GM12878 (cell line): Measurements from ENCODE around the gene CPVL.
A peak's percentile ranks its signal among the peaks of the same experiment; 100 is the strongest.

Experiments used
- CHD4 ChIP-seq: fragments of 200-600 bp; sonication (generic); IDR thresholded peaks from 2 replicates; pipeline ENCODE4 v1.6.1; 2016; ENCODE audit warnings: mild to moderate bottlenecking
- CREM ChIP-seq: IDR thresholded peaks from 2 replicates; pipeline ENCODE4 v1.6.1; 2014; ENCODE audit warnings: antibody characterized with exemption, low read depth
- CTCF ChIP-seq, 3 experiments: IDR thresholded peaks in 2 of 3; conservative IDR thresholded peaks in 1 of 3; 2 replicates each; pipeline ENCODE4 v1.5.1; 2011; ENCODE audit warnings: low read depth in 3 of 3, low read length in 3 of 3, mild to moderate bottlenecking in 3 of 3, control low read depth in 2 of 3, moderate library complexity in 2 of 3, inconsistent platforms in 1 of 3, mixed read lengths in 1 of 3; ENCODE audit not compliant: control insufficient read depth in 2 of 3, insufficient read depth in 1 of 3; ENCODE audit errors: extremely low read depth in 1 of 3
- EP300 ChIP-seq, 2 experiments: fragments of 150-350 bp in 1 of 2; IDR thresholded peaks; 2 replicates each; pipeline ENCODE4 v1.6.1; 2011 to 2012; ENCODE audit warnings: low read depth in 2 of 2, low read length in 2 of 2, borderline replicate concordance in 1 of 2, improper control_type of control experiment in 1 of 2, inconsistent platforms in 1 of 2; ENCODE audit not compliant: control insufficient read depth in 1 of 2
- ESRRA ChIP-seq: IDR thresholded peaks from 2 replicates; pipeline ENCODE4 v1.6.1; 2012; ENCODE audit warnings: mild to moderate bottlenecking, low read length, improper control_type of control experiment
- IKZF2 ChIP-seq, 2 experiments: fragments of 450-650 bp; IDR thresholded peaks; 2 replicates each; pipeline ENCODE4 v1.6.1; 2017; ENCODE audit warnings: mild to moderate bottlenecking in 2 of 2, moderate library complexity in 2 of 2
- LARP7 ChIP-seq: fragments of 450-650 bp; IDR thresholded peaks from 2 replicates; pipeline ENCODE4 v1.6.1; 2017; ENCODE audit warnings: mild to moderate bottlenecking
- MXI1 ChIP-seq: fragments of 150-350 bp; IDR thresholded peaks from 2 replicates; pipeline ENCODE4 v1.6.1; 2011; ENCODE audit warnings: low read depth, mild to moderate bottlenecking, inconsistent platforms, low read length, improper control_type of control experiment
- POU2F2 ChIP-seq: IDR thresholded peaks from 3 replicates; pipeline ENCODE4 v1.6.1; 2011; ENCODE audit warnings: low read depth, mild to moderate bottlenecking, low read length, borderline replicate concordance
- RAD21 ChIP-seq: IDR thresholded peaks from 2 replicates; pipeline ENCODE4 v1.6.1; 2011; ENCODE audit warnings: mild to moderate bottlenecking, low read depth, low read length, moderate library complexity; ENCODE audit not compliant: insufficient read depth
- TF ChIP-seq, protein P1 (sequence below): fragments of 450-650 bp; IDR thresholded peaks from 2 replicates; pipeline ENCODE4 v1.6.1; 2017; ENCODE audit warnings: low read depth, mild to moderate bottlenecking, moderate library complexity
- TF ChIP-seq, protein P2 (sequence below): IDR thresholded peaks from 2 replicates; pipeline ENCODE4 v1.6.1; 2011; ENCODE audit warnings: mild to moderate bottlenecking, low read depth, low read length, moderate library complexity; ENCODE audit not compliant: insufficient replicate concordance

- TF ChIP-seq IKZF2 (IDR thresholded peaks at IDR 0.05) (no peak), CTCF (IDR thresholded peaks at IDR 0.05 in 2 of 3, conservative IDR thresholded peaks at IDR 0.05 in 1 of 3; ENCODE audit: control insufficient read depth in 2 of 3, extremely low read depth in 1 of 3, insufficient read depth in 1 of 3, low read depth in 3 of 3, low read length in 3 of 3) (peak; percentile 73 to 80 (median 79)), CREM (no peak), ESRRA (no peak), CHD4 (no peak), RAD21 (peak; percentile 79), LARP7 (no peak), POU2F2 (no peak), MXI1 (no peak), EP300 (IDR thresholded peaks at IDR 0.05; ENCODE audit: borderline replicate concordance in 1 of 2, control insufficient read depth in 1 of 2, low read depth in 2 of 2, low read length in 2 of 2) (no peak)
- TF ChIP-seq, protein P1, sequence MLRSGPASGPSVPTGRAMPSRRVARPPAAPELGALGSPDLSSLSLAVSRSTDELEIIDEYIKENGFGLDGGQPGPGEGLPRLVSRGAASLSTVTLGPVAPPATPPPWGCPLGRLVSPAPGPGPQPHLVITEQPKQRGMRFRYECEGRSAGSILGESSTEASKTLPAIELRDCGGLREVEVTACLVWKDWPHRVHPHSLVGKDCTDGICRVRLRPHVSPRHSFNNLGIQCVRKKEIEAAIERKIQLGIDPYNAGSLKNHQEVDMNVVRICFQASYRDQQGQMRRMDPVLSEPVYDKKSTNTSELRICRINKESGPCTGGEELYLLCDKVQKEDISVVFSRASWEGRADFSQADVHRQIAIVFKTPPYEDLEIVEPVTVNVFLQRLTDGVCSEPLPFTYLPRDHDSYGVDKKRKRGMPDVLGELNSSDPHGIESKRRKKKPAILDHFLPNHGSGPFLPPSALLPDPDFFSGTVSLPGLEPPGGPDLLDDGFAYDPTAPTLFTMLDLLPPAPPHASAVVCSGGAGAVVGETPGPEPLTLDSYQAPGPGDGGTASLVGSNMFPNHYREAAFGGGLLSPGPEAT = no peak
- TF ChIP-seq, protein P2, sequence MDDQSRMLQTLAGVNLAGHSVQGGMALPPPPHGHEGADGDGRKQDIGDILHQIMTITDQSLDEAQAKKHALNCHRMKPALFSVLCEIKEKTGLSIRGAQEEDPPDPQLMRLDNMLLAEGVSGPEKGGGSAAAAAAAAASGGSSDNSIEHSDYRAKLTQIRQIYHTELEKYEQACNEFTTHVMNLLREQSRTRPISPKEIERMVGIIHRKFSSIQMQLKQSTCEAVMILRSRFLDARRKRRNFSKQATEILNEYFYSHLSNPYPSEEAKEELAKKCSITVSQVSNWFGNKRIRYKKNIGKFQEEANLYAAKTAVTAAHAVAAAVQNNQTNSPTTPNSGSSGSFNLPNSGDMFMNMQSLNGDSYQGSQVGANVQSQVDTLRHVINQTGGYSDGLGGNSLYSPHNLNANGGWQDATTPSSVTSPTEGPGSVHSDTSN = no peak
Observed at GRCh38 chr7:29105752-29106668, 40.3 kb downstream of the CPVL start.
